Mammary epithelial cell (primary cell): ENCODE results near the gene URB1.

Experiments
- CTCF ChIP-seq, 2 donors: IDR thresholded peaks in 1 of 2; conservative IDR thresholded peaks in 1 of 2; 2 replicates each; pipeline ENCODE4 v1.5.1; 2011 to 2012; ENCODE audit warnings: inconsistent platforms in 2 of 2, low read length in 2 of 2, mild to moderate bottlenecking in 2 of 2, control low read depth in 1 of 2, low read depth in 1 of 2; ENCODE audit not compliant: insufficient read depth in 1 of 2; ENCODE audit errors: extremely low read depth in 1 of 2
- EZH2 ChIP-seq: IDR thresholded peaks from 2 replicates; pipeline ENCODE4 v1.6.1; 2012; ENCODE audit warnings: low read length, inconsistent platforms, borderline replicate concordance

DNA sequence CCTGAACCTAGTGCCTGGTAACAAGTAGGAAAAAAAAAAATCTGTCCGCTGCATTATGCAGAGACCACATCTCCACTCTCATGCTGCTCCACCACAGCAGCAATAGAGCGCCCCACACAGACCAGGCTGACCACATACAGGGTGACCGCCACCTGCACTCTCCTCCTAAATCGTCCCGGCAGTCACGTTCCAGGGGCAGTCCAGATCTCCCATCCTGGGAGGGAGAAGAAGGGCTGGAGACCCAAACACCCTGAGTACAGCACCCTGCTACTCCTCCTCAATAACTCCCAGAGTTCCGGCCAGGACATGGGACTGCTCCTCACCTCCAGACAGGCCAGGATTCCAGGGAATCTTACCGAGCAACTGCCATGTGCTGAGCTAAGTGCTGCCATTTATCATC is 15.3 kb downstream of the URB1 start:
- TF ChIP-seq CTCF (conservative IDR thresholded peaks at IDR 0.05 in 1 of 2, IDR thresholded peaks at IDR 0.05 in 1 of 2; ENCODE audit: extremely low read depth in 1 of 2, insufficient read depth in 1 of 2, low read depth in 1 of 2, low read length in 2 of 2) = no peak
- TF ChIP-seq EZH2 = no peak
